CD4-positive, alpha-beta T cell treated with Interleukin-6 at 100 ng/mL for 8 hours (primary cell): ENCODE measurements around the gene MYRF.

Experiments used
- DNase-seq: peaks from one replicate; pipeline ENCODE4 v3.0.0-alpha.2; 2020; ENCODE audit warnings: mixed read lengths, low spot score

The MYRF gene

DNA sequence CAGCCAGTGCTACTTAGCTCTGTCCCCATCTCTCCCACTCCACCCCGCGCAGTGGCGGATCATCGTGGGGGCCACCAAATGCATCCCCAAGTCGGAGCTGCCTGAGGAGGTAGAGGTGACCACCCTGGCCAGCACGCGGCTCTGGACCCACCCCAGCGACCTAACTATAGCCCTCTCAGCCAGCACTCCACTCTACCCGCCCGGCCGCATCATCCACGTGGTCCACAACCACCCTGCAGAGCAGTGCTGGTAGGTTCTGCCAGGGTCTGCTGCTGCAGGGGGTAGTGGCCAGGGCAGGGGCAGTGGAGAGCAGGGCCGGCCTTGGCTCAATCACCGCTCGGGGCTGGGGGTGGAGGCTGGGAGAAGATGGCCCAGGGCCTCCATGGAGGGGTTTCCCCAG, 13.0 kb upstream of the MYRF start:
- no peak for DNase-seq

DNA sequence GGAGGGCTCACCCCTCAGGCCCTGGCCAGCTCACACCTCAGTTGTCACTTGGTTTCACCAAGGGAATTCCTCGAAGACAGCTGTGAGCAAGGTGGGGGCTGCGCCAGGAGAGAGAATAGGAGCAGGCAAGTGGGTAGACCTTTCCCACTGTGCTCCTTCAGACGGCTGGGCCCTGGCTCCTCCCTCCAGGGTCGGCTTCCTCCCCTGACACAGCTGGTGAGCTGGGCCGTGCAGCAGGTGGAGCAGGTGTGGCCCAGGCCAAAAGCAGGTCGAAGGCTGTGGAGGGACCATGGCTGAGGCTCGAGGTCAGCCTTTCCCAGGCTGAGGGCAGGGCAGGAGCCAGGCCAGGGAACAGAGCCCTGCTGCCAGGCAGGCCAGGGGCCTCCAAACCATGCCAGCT, 12.5 kb upstream of the MYRF start:
- no peak for DNase-seq

- DNase-seq: no peak
Measured at GRCh38 chr11:61742391-61742790, 10.0 kb upstream of the MYRF start.

DNA sequence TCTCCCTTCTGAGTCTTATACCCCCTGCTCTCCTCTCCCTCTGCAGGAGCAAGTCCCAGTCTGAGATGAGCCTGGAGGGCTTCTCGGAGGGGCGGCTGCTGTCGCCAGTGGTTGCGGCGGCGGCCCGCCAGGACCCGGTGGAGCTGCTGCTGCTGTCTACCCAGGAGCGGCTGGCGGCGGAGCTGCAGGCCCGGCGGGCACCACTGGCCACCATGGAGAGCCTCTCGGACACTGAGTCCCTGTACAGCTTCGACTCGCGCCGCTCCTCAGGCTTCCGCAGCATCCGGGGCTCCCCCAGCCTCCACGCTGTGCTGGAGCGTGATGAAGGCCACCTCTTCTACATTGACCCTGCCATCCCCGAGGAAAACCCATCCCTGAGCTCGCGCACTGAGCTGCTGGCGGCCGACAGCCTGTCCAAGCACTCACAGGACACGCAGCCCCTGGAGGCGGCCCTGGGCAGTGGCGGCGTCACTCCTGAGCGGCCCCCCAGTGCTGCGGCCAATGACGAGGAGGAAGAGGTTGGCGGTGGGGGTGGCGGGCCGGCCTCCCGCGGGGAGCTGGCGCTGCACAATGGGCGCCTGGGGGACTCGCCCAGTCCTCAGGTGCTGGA, 8.8 kb upstream of the MYRF start:
- DNase-seq: no peak

DNA sequence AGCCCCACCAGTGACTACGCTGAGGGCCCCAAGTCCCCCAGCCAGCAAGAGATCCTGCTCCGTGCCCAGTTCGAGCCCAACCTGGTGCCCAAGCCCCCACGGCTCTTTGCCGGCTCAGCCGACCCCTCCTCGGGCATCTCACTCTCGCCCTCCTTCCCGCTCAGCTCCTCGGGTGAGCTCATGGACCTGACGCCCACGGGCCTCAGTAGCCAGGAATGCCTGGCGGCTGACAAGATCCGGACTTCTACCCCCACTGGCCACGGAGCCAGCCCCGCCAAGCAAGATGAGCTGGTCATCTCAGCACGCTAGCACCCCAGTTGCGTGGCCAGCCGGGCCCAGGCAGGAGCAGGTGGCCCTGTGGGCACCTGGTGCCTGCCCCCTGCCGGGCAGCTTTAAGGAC, 8.3 kb upstream of the MYRF start:
- DNase-seq: no peak

DNA sequence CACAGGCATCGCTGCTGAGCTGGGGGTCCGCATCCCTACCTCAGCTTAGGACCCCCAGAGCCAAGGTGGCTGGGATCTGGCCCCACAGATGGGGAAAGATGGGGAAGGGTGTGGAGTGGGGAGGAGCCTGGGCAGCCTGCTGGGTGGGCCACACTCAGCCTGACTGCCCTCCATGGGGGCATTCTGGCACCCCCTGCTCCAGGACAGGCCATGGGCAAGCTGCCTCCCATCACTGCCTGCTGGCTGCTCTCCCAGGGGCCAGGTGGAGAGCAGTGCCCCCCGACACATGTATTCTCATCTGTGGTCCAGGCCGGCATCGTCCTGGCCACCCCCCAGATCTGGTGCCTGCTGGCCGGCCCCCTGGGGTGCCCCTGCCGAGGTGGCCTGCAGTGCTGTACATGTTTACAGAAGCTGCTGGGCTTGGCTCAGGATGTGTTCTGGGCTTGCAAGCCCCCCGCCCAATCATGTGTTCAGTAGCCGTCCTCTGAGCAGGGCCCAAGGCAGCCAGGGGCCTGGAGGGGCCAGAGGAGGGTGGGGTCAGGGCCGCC, 7.8 kb upstream of the MYRF start:
- no peak for DNase-seq

DNA sequence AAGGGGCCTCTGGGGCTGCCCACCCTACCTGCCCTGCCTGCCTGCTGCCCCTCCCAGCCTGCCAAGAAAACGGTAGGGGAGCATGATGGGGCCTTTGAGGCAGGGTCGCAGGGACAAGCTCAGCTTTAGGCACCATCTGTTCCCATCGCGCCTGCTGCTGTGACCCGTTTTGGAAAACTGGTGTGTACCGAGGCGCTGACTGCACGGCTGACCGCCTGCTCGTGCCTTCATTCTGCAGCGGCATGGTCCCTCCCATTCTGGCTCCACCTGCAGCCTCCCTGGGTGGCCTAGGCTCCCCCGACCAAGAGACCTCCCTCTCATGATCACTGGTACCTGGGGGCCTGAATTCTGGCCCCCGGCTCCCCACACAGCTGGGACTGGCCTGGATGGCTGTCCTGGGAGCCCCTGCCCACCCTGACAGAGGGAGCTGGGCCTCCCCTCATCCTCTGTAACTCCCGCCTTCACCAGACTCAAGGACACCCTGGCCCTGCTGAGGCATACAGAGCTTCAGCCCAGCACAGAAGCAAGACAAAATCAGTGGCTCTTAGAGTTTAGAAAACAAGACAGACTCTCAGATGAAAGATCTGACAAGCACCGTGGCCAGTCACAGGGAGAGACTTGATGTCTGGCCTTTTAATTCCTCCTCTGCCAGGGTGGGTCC, 6.5 kb upstream of the MYRF start:
- DNase-seq: no peak

- no peak for DNase-seq
Measured at GRCh38 chr11:61746442-61747191, 5.8 kb upstream of the MYRF start.

DNA sequence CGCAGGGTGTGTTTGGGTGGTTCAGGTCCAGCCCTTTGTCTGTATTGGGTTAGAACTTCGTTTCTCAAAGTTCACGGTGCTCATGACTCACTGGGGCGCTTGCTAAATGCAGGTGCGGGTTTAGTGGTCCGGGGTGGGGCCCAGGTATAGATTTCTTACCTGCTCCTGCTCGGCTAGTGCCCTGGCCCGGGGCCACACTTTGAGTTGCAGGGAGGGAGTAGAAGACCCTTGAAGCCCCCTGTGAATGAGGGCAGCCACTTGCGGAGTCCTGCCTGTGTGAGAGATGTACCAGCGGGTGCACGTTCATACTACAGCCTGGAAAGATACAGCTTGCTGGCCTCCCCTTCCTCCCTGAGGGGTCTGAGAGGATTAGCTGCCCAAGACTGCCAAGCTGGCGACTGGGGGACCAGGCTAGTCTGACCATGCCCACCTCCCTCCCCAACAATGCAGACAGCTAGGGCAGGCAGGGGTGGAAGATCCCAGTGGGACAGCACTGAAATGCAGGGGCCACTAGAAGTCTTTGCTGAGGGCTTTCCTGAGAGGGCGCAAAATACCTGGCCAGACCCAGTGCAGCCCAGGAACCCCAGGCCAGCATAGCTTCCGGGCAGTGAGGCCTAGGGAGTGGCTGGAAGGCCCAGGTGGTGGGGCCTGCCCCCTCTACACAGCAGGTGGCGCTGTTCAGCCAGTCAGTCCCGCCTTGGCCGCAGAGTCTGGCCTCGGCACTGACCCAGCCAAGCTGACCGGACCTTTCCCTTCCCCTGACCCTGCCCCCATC, 5.1 kb upstream of the MYRF start:
- DNase-seq: peak; percentile 19

DNA sequence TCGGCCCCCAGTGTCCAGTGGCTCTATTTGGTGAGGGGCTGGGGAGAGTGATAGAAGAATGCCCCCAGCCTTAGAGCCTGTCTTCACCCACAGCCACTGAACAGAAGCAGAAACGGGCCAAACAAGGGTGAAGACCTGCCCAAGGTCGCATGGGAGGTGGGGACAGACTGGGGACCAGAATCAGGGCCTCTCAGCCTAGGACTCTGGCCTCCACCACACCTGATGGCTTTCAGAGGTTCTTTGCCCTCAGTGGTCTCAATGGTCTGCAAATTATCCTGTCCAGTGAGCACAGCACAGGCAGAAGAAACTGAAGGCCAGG, 4.5 kb upstream of the MYRF start:
- no peak for DNase-seq

- DNase-seq: no peak
Measured at GRCh38 chr11:61749591-61750217, 2.7 kb upstream of the MYRF start.

- DNase-seq: no peak
Measured at GRCh38 chr11:61750631-61751273, 1.7 kb upstream of the MYRF start.

DNA sequence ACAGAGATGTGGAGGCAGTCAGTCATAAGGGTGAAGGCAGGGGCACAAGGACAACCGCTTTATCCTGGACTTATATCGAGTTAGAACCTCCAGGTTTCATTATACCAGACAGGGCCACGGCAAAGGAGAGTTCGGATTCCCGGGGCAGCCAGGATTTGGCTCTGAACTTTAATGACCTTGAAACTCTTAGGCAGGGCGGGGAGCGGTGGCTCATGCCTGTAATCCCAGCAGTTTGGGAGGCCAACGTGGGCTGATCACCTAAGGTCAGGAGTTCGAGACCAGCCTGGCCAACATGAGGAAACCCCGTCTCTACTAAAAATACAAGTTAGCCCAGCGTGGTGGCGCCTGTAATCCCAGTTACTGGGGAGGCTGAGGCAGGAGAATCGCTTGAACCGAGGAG, 1.1 kb upstream of the MYRF start:
- no peak for DNase-seq

GRCh38 chr11:61752925-61753521, 587 bp downstream of the MYRF start:
- DNase-seq: no peak

- no peak for DNase-seq
Measured at GRCh38 chr11:61753672-61754071, 1.2 kb downstream of the MYRF start.

DNA sequence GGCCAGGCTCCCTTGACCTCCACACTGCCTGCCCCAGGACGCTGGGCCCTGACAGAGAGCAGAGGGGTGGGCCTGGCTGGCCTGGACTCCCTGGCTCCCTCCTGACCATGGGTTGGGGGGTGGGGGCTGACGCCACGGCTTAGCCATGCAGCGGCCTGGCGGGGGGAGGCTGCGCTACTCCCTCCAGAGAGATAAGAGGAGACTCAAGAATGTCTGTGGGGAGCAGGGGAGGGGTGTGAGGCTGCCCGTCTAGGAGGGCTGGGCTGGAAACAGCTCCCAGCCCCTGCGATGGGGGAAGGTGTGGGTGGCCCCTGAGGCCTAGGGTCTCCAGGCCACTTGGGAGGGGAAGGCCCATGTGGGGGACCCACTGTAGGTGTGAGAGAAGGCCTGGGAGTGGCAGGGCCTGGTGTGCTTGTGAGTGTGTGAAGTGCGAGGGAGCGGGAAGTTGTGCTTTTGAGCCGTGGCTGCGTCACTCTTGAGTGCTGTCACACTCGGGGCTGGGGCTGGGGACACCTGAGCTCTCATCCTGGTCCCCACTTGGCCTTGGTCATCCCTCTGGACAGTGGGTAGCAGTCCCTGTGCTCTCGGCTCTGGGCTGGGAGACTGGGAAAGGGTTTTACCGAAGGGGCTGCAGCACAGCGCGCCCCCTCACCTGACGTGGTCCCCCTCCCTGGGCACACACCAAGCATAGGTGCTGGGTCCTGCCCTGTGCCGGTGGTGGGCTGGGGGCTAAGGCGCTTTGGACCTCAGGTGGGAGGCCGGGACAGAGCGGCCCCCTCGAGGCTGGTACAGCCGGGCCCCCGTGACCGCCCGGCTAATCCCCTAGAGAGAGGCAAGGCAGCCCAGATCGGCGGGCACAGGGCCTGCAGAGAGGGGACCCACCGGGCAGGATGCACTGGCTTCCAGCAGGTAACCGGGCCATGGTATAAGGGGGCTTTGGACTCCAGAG, 2.4 kb downstream of the MYRF start:
- DNase-seq: no peak

DNA sequence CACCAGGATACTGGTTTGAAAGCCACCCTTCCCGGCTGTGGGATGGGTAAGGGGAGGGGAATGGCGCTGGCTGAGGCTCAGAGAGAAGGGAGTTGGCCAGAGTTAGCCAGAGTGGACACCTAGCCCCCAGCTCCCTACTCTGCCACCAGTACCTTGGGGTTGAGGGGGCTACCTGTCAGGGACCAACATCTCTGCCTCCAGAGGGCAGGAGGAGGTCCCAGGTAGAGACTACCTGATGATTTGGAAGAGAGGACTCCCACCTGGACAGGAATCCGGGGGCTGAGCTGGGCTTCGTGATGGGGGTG, 3.7 kb downstream of the MYRF start:
- no peak for DNase-seq

- DNase-seq: peak; percentile 41
Measured at GRCh38 chr11:61756452-61757212, 4.2 kb downstream of the MYRF start.

DNA sequence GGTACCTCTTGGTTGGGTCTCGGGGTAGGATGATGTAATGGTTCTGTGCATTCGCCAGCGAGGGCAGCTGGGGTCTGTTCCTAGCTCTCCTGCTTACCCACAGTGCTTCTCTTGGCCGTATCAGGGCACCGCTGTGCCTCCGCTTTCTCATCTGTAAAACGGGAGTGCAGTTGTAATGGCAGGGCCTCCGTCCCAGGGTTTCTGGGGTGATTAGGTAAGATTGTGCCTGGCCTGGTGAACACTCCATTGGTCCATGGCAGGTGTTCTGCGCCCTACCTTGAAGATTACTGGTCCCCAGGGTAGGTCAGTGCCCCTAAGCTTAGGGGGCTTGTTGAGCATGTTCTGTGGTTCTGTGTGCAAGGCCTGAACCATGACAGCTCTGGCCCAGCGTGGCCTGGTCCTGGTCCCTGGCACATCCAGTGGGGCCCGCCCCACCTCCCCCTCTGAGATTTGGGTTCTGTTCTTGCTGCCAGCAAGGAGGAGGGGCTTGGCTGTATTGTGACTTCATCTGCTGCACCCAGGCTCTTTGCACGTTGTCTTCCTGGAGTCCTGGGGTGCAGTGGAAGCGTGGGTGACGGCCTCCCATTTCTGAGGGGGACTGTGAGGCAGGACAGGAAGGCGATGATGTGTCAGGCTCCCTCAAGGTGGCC, 4.9 kb downstream of the MYRF start:
- no peak for DNase-seq
